Thyroid gland (tissue), 4 donors: ENCODE results near the gene SPATS1. TPM values are rescaled to one million over a fixed set of nuclear protein-coding genes. Genes with fewer than 3 reads are reported as not detected.
A peak's percentile ranks its signal among the peaks of the same experiment; 100 is the strongest.

Source experiments
- DNase-seq, 2 donors: peaks; one replicate each; pipeline ENCODE4 v3.0.0-alpha.2; 2019
- H3K27ac ChIP-seq, 3 donors: fragments of 200-600 bp; sonication (generic); 1 replicate in 2 of 3; 2 replicates in 1 of 3; pipeline ENCODE4 v1.5.1; 2016 to 2019; ENCODE audit warnings: mild to moderate bottlenecking in 1 of 3, moderate library complexity in 1 of 3
- H3K27me3 ChIP-seq: fragments of 200-600 bp; sonication (generic); one replicate; pipeline ENCODE4 v1.5.1; 2019
- H3K36me3 ChIP-seq, 2 donors: fragments of 200-600 bp; sonication (generic); one replicate each; pipeline ENCODE4 v1.5.1; 2016 to 2019
- H3K4me1 ChIP-seq, 2 donors: fragments of 200-600 bp; sonication (generic); one replicate each; pipeline ENCODE4 v1.5.1; 2017 to 2019
- H3K4me3 ChIP-seq, 3 donors: fragments of 200-600 bp; sonication (generic); replicated peaks in 1 of 3; 1 replicate in 2 of 3; 2 replicates in 1 of 3; pipeline ENCODE4 v1.5.1; 2016; ENCODE audit warnings: mild to moderate bottlenecking in 1 of 3
- H3K9me3 ChIP-seq: fragments of 200-600 bp; sonication (generic); one replicate; pipeline ENCODE4 v1.5.1; 2017
- CTCF ChIP-seq, 6 experiments: fragments of 200-600 bp in 3 of 6; fragments of 450-650 bp in 3 of 6; sonication (generic) in 3 of 6; IDR thresholded peaks; one replicate each; pipeline ENCODE4 v1.5.1; 2016 to 2019; ENCODE audit warnings: antibody characterized with exemption in 6 of 6, mild to moderate bottlenecking in 2 of 6, inconsistent platforms in 1 of 6, moderate library complexity in 1 of 6
- POLR2A ChIP-seq, 2 donors: fragments of 450-650 bp; IDR thresholded peaks; one replicate each; pipeline ENCODE4 v1.6.1; 2017; ENCODE audit warnings: antibody characterized with exemption in 2 of 2, mild to moderate bottlenecking in 2 of 2, moderate library complexity in 1 of 2
- WGBS, 2 donors: methylation state at CpG; one replicate each; pipeline ENCODE4 v1.1.5; 2017; 5-methylcytosine and 5-hydroxymethylcytosine counted together
- intact Hi-C: fragments of 100-400 bp; cut with DNase I; formaldehyde crosslinking; loops from one replicate; pipeline ENCODE4 v1.15.1; 2023
- total RNA-seq, 4 donors: library from RNA; depleted of rRNA; stranded (reverse); fragments of >200 nt; gene quantifications; one replicate each; pipeline ENCODE4 v1.2.3, GENCODE V29; 2016

The SPATS1 gene
- total RNA-seq, 4 donors from 2014 or later = not detected

GRCh38 chr6:44386929-44387345 lies 44.5 kb downstream of the SPATS1 start:
- Histone ChIP-seq H3K27ac (peak overlapping the region; percentile 95 to 96 (median 95)), H3K4me1 (peaks cover 19 to 20% of the 10 kb centered on the region in 2 donors), H3K4me3 (peak overlapping the region in 2 of 3 donors; percentile 14 to 91), H3K27me3 (no peaks in the 10 kb centered on the region), H3K36me3 (peaks cover 0 to 2% of the 10 kb centered on the region in 2 donors), H3K9me3 (no peaks in the 10 kb centered on the region)
- intact Hi-C loops = no loop called here
- peak; percentile 7 to 12 for DNase-seq
- WGBS, 2 donors = 14 to 17% methylated on average over 8 of the region's 8 CpGs
- TF ChIP-seq CTCF (IDR thresholded peaks at IDR 0.05) (no peak), POLR2A (IDR thresholded peaks at IDR 0.05) (no peak)

GRCh38 chr6:44387346-44388134 lies 45.1 kb downstream of the SPATS1 start, which contains the start of gene CDC5L:
Gene CDC5L, plus strand, starts transcription at chr6:44387706. Its CDS starts 118 bp downstream, at chr6:44387824.
- DNase-seq = peak; percentile 95 to 96
- TF ChIP-seq CTCF (IDR thresholded peaks at IDR 0.05) (peak in 1 of 6 experiments; percentile 17), POLR2A (IDR thresholded peaks at IDR 0.05) (peak; percentile 66 to 88)
- intact Hi-C loops = no loop called here
- Histone ChIP-seq H3K9me3 (no peaks in the 10 kb centered on the region), H3K27ac (peak within 1 kb of the TSS; percentile 95 to 96 (median 95)), H3K4me3 (peak within 1 kb of the TSS; percentile 81 to 92 (median 91)), H3K4me1 (peaks cover 19 to 20% of the 10 kb centered on the region in 2 donors), H3K36me3 (peaks cover 0 to 6% of the 10 kb centered on the region in 2 donors), H3K27me3 (no peaks in the 10 kb centered on the region)
- WGBS, 2 donors = 1% methylated on average over 32 to 45 of the region's 56 CpGs

- no peak for DNase-seq
Observed at GRCh38 chr6:44388135-44388487, 45.7 kb downstream of the SPATS1 start.

GRCh38 chr6:44388887-44389286 lies 46.4 kb downstream of the SPATS1 start:
- 58 to 60% methylated on average over 5 of the region's 5 CpGs for WGBS, 2 donors
- H3K36me3 ChIP-seq = peaks cover 10 to 18% of the 10 kb centered on the region in 2 donors
- H3K27ac ChIP-seq = no peak overlapping the region
- TF ChIP-seq CTCF (IDR thresholded peaks at IDR 0.05) (no peak), POLR2A (IDR thresholded peaks at IDR 0.05) (no peak)
- DNase-seq = no peak
- peaks cover 19 to 20% of the 10 kb centered on the region in 2 donors for H3K4me1 ChIP-seq
- H3K9me3 ChIP-seq = no peaks in the 10 kb centered on the region
- intact Hi-C loops = no loop called here
- H3K27me3 ChIP-seq = no peaks in the 10 kb centered on the region
- peak overlapping the region in 1 of 3 donors; percentile 91 for H3K4me3 ChIP-seq

More at GRCh38 chr6:44388135-44388487, 45.7 kb downstream of the SPATS1 start:
- Histone ChIP-seq H3K4me1 (peaks cover 19 to 20% of the 10 kb centered on the region in 2 donors), H3K27ac (peak overlapping the region; percentile 95 to 96 (median 95)), H3K9me3 (no peaks in the 10 kb centered on the region), H3K27me3 (no peaks in the 10 kb centered on the region), H3K36me3 (peaks cover 2 to 10% of the 10 kb centered on the region in 2 donors), H3K4me3 (peak overlapping the region in 2 of 3 donors; percentile 27 to 91)
- intact Hi-C loops = no loop called here
- TF ChIP-seq CTCF (IDR thresholded peaks at IDR 0.05) (no peak), POLR2A (IDR thresholded peaks at IDR 0.05) (no peak)
- 1 to 3% methylated on average over 4 to 10 of the region's 10 CpGs for WGBS, 2 donors

- intact Hi-C loops = no loop called here
- H3K4me1 ChIP-seq = peaks cover 19 to 20% of the 10 kb centered on the region in 2 donors
- no peak for TF ChIP-seq CTCF (IDR thresholded peaks at IDR 0.05)
- no peak for TF ChIP-seq POLR2A (IDR thresholded peaks at IDR 0.05)
- no peaks in the 10 kb centered on the region for H3K27me3 ChIP-seq
- H3K27ac ChIP-seq = no peak overlapping the region
- 91 to 94% methylated on average over 1 of the region's 1 CpG for WGBS, 2 donors
- H3K9me3 ChIP-seq = no peaks in the 10 kb centered on the region
- H3K36me3 ChIP-seq = peaks cover 14 to 25% of the 10 kb centered on the region in 2 donors
- no peak for DNase-seq
- no peak overlapping the region for H3K4me3 ChIP-seq
Observed at GRCh38 chr6:44390158-44390683, 47.8 kb downstream of the SPATS1 start.
